ENCODE data around the gene TDRD12. TPM values are rescaled to one million over a fixed set of nuclear protein-coding genes. Genes with fewer than 3 reads are reported as not detected.

The TDRD12 gene
- total and polyA plus RNA-seq, 2 of the 13 experiments (the other 11 are each of a cell fraction or from before 2014, with no cell fraction given), result 0.03 to 0.40 TPM

DNA sequence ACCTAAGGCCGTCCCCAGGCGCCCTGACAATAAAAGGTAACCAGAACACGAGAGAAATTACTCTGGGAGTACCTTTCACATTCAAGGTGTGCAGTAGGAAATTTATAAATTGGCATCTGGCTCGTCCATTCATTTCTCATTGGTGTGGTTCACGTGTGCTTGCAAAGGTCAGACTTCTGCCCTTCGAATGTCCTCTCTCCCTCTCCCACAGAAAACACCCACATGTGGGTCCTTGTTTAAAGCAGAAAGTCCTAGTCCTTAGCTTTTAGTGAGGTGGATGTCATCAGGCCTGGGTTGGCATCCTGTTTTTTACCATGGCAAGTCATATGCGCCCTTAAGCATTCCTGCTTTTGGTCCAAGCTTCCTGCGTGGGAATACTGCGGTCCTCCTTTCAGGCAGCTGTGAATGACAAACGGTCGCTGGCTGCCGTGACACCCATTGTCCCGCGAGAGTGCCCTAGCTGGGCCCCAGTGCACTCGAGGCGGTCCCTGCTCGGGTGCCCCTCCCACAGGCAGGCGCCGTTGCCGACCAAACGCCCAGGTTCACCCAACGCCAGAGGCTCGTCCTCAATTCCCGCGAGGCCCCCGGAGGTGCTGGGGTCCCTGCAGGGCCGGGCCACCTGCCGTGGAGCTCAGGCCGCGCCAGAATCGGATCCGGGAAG is 28.1 kb upstream of the TDRD12 start, which contains the start of gene NUDT19 (continued):
- TF ChIP-seq MTF2 (CRISPR knock-in tag; IDR thresholded peaks at IDR 0.05; ENCODE audit: borderline replicate concordance) (no peak), SP1 (IDR thresholded peaks at IDR 0.05) (no peak), SP1 (CRISPR knock-in tag; IDR thresholded peaks at IDR 0.05) (peak; percentile 36; the same call in 1 of the 2 replicates), ZNF431 (CRISPR knock-in tag; IDR thresholded peaks at IDR 0.05; ENCODE audit: borderline replicate concordance, low read depth) (0 out of 2 replicates have a peak, but pooled peaks have one; percentile 18), CCAR2 (optimal IDR thresholded peaks at IDR 0.05; ENCODE audit: low read depth, low read length) (no peak), ZNF446 (CRISPR knock-in tag; IDR thresholded peaks at IDR 0.05) (no peak), NR2F1 (CRISPR knock-in tag; IDR thresholded peaks at IDR 0.05) (no peak), KLF12 (CRISPR knock-in tag; IDR thresholded peaks at IDR 0.05; ENCODE audit: borderline replicate concordance) (no peak), SRSF9 (IDR thresholded peaks at IDR 0.05; ENCODE audit: borderline replicate concordance, insufficient read depth, low read depth, low read length, poor library complexity, severe bottlenecking) (no peak), KMT2B (CRISPR knock-in tag; IDR thresholded peaks at IDR 0.05) (peak; percentile 65), ZSCAN25 (CRISPR knock-in tag; IDR thresholded peaks at IDR 0.05) (peak; percentile 15; the same call in 1 of the 2 replicates), TRIM24 (CRISPR knock-in tag; IDR thresholded peaks at IDR 0.05) (no peak), ZMYM2 (CRISPR knock-in tag; IDR thresholded peaks at IDR 0.05) (no peak), ZNF234 (CRISPR knock-in tag; conservative IDR thresholded peaks at IDR 0.05) (no peak), KMT2A (CRISPR knock-in tag; IDR thresholded peaks at IDR 0.05) (0 out of 2 replicates have a peak, but pooled peaks have one; percentile 39), ZZZ3 (CRISPR knock-in tag; IDR thresholded peaks at IDR 0.05; ENCODE audit: borderline replicate concordance) (no peak)
- TF ChIP-seq, protein P1, sequence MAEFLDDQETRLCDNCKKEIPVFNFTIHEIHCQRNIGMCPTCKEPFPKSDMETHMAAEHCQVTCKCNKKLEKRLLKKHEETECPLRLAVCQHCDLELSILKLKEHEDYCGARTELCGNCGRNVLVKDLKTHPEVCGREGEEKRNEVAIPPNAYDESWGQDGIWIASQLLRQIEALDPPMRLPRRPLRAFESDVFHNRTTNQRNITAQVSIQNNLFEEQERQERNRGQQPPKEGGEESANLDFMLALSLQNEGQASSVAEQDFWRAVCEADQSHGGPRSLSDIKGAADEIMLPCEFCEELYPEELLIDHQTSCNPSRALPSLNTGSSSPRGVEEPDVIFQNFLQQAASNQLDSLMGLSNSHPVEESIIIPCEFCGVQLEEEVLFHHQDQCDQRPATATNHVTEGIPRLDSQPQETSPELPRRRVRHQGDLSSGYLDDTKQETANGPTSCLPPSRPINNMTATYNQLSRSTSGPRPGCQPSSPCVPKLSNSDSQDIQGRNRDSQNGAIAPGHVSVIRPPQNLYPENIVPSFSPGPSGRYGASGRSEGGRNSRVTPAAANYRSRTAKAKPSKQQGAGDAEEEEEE (CRISPR knock-in tag; IDR thresholded peaks at IDR 0.05; ENCODE audit: borderline replicate concordance), result no peak
- TF ChIP-seq, protein P2, sequence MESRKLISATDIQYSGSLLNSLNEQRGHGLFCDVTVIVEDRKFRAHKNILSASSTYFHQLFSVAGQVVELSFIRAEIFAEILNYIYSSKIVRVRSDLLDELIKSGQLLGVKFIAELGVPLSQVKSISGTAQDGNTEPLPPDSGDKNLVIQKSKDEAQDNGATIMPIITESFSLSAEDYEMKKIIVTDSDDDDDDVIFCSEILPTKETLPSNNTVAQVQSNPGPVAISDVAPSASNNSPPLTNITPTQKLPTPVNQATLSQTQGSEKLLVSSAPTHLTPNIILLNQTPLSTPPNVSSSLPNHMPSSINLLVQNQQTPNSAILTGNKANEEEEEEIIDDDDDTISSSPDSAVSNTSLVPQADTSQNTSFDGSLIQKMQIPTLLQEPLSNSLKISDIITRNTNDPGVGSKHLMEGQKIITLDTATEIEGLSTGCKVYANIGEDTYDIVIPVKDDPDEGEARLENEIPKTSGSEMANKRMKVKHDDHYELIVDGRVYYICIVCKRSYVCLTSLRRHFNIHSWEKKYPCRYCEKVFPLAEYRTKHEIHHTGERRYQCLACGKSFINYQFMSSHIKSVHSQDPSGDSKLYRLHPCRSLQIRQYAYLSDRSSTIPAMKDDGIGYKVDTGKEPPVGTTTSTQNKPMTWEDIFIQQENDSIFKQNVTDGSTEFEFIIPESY (CRISPR knock-in tag; IDR thresholded peaks at IDR 0.05), result 0 out of 2 replicates have a peak, but pooled peaks have one; percentile 19
- TF ChIP-seq, protein P3, sequence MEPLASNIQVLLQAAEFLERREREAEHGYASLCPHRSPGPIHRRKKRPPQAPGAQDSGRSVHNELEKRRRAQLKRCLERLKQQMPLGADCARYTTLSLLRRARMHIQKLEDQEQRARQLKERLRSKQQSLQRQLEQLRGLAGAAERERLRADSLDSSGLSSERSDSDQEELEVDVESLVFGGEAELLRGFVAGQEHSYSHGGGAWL (CRISPR knock-in tag; IDR thresholded peaks at IDR 0.05), result no peak; the same call in 1 of the 2 replicates
- TF ChIP-seq, protein P4, sequence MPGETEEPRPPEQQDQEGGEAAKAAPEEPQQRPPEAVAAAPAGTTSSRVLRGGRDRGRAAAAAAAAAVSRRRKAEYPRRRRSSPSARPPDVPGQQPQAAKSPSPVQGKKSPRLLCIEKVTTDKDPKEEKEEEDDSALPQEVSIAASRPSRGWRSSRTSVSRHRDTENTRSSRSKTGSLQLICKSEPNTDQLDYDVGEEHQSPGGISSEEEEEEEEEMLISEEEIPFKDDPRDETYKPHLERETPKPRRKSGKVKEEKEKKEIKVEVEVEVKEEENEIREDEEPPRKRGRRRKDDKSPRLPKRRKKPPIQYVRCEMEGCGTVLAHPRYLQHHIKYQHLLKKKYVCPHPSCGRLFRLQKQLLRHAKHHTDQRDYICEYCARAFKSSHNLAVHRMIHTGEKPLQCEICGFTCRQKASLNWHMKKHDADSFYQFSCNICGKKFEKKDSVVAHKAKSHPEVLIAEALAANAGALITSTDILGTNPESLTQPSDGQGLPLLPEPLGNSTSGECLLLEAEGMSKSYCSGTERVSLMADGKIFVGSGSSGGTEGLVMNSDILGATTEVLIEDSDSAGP (CRISPR knock-in tag; IDR thresholded peaks at IDR 0.05; ENCODE audit: borderline replicate concordance), result peak; percentile 72; the same call in 1 of the 2 replicates
- TF ChIP-seq, protein P5, sequence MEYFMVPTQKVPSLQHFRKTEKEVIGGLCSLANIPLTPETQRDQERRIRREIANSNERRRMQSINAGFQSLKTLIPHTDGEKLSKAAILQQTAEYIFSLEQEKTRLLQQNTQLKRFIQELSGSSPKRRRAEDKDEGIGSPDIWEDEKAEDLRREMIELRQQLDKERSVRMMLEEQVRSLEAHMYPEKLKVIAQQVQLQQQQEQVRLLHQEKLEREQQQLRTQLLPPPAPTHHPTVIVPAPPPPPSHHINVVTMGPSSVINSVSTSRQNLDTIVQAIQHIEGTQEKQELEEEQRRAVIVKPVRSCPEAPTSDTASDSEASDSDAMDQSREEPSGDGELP (IDR thresholded peaks at IDR 0.05; ENCODE audit: borderline replicate concordance, low read depth), result peak; percentile 78
- TF ChIP-seq, protein P6, sequence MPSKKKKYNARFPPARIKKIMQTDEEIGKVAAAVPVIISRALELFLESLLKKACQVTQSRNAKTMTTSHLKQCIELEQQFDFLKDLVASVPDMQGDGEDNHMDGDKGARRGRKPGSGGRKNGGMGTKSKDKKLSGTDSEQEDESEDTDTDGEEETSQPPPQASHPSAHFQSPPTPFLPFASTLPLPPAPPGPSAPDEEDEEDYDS (CRISPR knock-in tag; IDR thresholded peaks at IDR 0.05), result peak; percentile 28; the same call in 1 of the 2 replicates

Measured in HepG2 (cell line).